ENCODE data around the gene TENM4. TPM values are rescaled to one million over a fixed set of nuclear protein-coding genes. Genes with fewer than 3 reads are reported as not detected.

The TENM4 gene
- polyA plus RNA-seq, 3 donors: 0.31 to 1.7 TPM; not detected in 1

- peaks cover 0 to 10% (median 9%) of the 10 kb centered on the region in 3 donors for H3K27me3 Mint-ChIP-seq (ENCODE audit: low read depth in 3 of 3)
- H3K4me3 Mint-ChIP-seq: no peak overlapping the region
- Histone ChIP-seq H3K9ac (ENCODE audit: insufficient read depth, low read length, poor library complexity, severe bottlenecking) (no peak overlapping the region), H3K4me3 (replicated peaks in 1 of 3; ENCODE audit: low read depth in 2 of 3, low read length in 3 of 3) (no peak overlapping the region), H3K79me2 (ENCODE audit: insufficient read depth, low read length) (no peaks in the 10 kb centered on the region), H3K4me2 (replicated peaks; ENCODE audit: extremely low read depth, low read length, poor library complexity, severe bottlenecking) (no peak overlapping the region), H4K20me1 (ENCODE audit: insufficient read depth, low read length) (no peaks in the 10 kb centered on the region), H3K36me3 (replicated peaks in 1 of 2; ENCODE audit: control insufficient read depth in 1 of 2, insufficient read depth in 2 of 2, low read length in 2 of 2) (no peaks in the 10 kb centered on the region), H3K27ac (ENCODE audit: low read depth in 1 of 2, low read length in 2 of 2) (no peak overlapping the region), H3K4me1 (ENCODE audit: control insufficient read depth in 1 of 2, insufficient read depth in 2 of 2, low read length in 2 of 2) (no peaks in the 10 kb centered on the region), H2AFZ (ENCODE audit: insufficient read depth, low read depth, low read length, poor library complexity, severe bottlenecking) (no peak overlapping the region), H3K9me3 (replicated peaks in 1 of 2; ENCODE audit: control insufficient read depth in 1 of 2, insufficient read depth in 1 of 2, low read length in 2 of 2) (peaks cover 26 to 36% of the 10 kb centered on the region in 2 donors), H3K27me3 (ENCODE audit: control insufficient read depth in 2 of 2, insufficient read depth in 2 of 2, low read length in 2 of 2) (no peaks in the 10 kb centered on the region)
- H3K9me3 Mint-ChIP-seq: peaks cover 19 to 48% (median 33%) of the 10 kb centered on the region in 7 donors
- H3K36me3 Mint-ChIP-seq: no peaks in the 10 kb centered on the region
- intact Hi-C loops (cut with micrococcal nuclease): no loop called here
- 100% methylated on average over 3 of the region's 4 CpGs for WGBS (ENCODE audit: insufficient coverage)
- H3K4me1 Mint-ChIP-seq: no peaks in the 10 kb centered on the region
- TF ChIP-seq, protein P1, sequence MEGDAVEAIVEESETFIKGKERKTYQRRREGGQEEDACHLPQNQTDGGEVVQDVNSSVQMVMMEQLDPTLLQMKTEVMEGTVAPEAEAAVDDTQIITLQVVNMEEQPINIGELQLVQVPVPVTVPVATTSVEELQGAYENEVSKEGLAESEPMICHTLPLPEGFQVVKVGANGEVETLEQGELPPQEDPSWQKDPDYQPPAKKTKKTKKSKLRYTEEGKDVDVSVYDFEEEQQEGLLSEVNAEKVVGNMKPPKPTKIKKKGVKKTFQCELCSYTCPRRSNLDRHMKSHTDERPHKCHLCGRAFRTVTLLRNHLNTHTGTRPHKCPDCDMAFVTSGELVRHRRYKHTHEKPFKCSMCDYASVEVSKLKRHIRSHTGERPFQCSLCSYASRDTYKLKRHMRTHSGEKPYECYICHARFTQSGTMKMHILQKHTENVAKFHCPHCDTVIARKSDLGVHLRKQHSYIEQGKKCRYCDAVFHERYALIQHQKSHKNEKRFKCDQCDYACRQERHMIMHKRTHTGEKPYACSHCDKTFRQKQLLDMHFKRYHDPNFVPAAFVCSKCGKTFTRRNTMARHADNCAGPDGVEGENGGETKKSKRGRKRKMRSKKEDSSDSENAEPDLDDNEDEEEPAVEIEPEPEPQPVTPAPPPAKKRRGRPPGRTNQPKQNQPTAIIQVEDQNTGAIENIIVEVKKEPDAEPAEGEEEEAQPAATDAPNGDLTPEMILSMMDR (IDR thresholded peaks at IDR 0.05): no peak
- H3K27ac Mint-ChIP-seq: peak overlapping the region in 1 of 7 donors; percentile 41
- no peak for DNase-seq
These were observed 810.1 kb downstream of the TENM4 start for GRCh38 chr11:78630561-78631303.

- no peaks in the 10 kb centered on the region for H3K27me3 ChIP-seq (ENCODE audit: control insufficient read depth in 2 of 2, insufficient read depth in 2 of 2, low read length in 2 of 2)
- TF ChIP-seq, protein P1 (IDR thresholded peaks at IDR 0.05): no peak
- H2AFZ ChIP-seq (ENCODE audit: insufficient read depth, low read depth, low read length, poor library complexity, severe bottlenecking): no peak overlapping the region
- H3K4me2 ChIP-seq (replicated peaks; ENCODE audit: extremely low read depth, low read length, poor library complexity, severe bottlenecking): no peak overlapping the region
- peaks cover 19 to 47% (median 33%) of the 10 kb centered on the region in 7 donors for H3K9me3 Mint-ChIP-seq
- no peak for DNase-seq
- H3K27ac ChIP-seq (ENCODE audit: low read depth in 1 of 2, low read length in 2 of 2): no peak overlapping the region
- no peak overlapping the region for H3K4me3 Mint-ChIP-seq
- no peak overlapping the region for H3K9ac ChIP-seq (ENCODE audit: insufficient read depth, low read length, poor library complexity, severe bottlenecking)
- intact Hi-C loops (cut with micrococcal nuclease): no loop called here
- no peaks in the 10 kb centered on the region for H3K4me1 ChIP-seq (ENCODE audit: control insufficient read depth in 1 of 2, insufficient read depth in 2 of 2, low read length in 2 of 2)
- peaks cover 0 to 10% (median 10%) of the 10 kb centered on the region in 3 donors for H3K27me3 Mint-ChIP-seq (ENCODE audit: low read depth in 3 of 3)
- no peaks in the 10 kb centered on the region for H3K36me3 ChIP-seq (replicated peaks in 1 of 2; ENCODE audit: control insufficient read depth in 1 of 2, insufficient read depth in 2 of 2, low read length in 2 of 2)
- H3K36me3 Mint-ChIP-seq: no peaks in the 10 kb centered on the region
- peaks cover 26 to 36% of the 10 kb centered on the region in 2 donors for H3K9me3 ChIP-seq (replicated peaks in 1 of 2; ENCODE audit: control insufficient read depth in 1 of 2, insufficient read depth in 1 of 2, low read length in 2 of 2)
- H3K4me1 Mint-ChIP-seq: no peaks in the 10 kb centered on the region
- H4K20me1 ChIP-seq (ENCODE audit: insufficient read depth, low read length): no peaks in the 10 kb centered on the region
- WGBS (ENCODE audit: insufficient coverage): no CpG with 5 or more reads among the region's 3 CpGs
- H3K27ac Mint-ChIP-seq: no peak overlapping the region
- no peaks in the 10 kb centered on the region for H3K79me2 ChIP-seq (ENCODE audit: insufficient read depth, low read length)
- no peak overlapping the region for H3K4me3 ChIP-seq (replicated peaks in 1 of 3; ENCODE audit: low read depth in 2 of 3, low read length in 3 of 3)
These were observed 810.7 kb downstream of the TENM4 start for GRCh38 chr11:78630155-78630554.

Measured in CD14-positive monocyte (primary cell).